Upper lobe of left lung (tissue), 6 donors: ENCODE results near the gene ZNF813. TPM values are rescaled to one million over a fixed set of nuclear protein-coding genes. Genes with fewer than 3 reads are reported as not detected.
A peak's percentile ranks its signal among the peaks of the same experiment; 100 is the strongest.
"Not testable (repeated sequence)": the region's sequence is repeated elsewhere in the genome, so short reads cannot be mapped to it uniquely, and the experiment has no call there.

ENCODE experiments used
- ATAC-seq, 2 donors: fragments of 200-7000 bp; cut with Tn5 transposase; one replicate each; pipeline ENCODE4 v1.9.1; 2022; ENCODE audit warnings: mild to moderate bottlenecking in 2 of 2, moderate library complexity in 2 of 2; ENCODE audit not compliant: low FRiP score in 2 of 2
- DNase-seq, 2 donors: peaks; one replicate each; pipeline ENCODE4 v3.0.0-alpha.2; 2019 to 2020
- H3K27ac ChIP-seq, 4 donors: fragments of 200-600 bp; sonication (generic); one replicate each; pipeline ENCODE4 v1.5.1; 2016 to 2019
- H3K27me3 ChIP-seq, 4 donors: fragments of 200-600 bp; sonication (generic); one replicate each; pipeline ENCODE4 v1.5.1; 2017 to 2019
- H3K36me3 ChIP-seq, 4 donors: fragments of 200-600 bp; sonication (generic); one replicate each; pipeline ENCODE4 v1.5.1; 2016 to 2019
- H3K4me1 ChIP-seq, 4 donors: fragments of 200-600 bp; sonication (generic); one replicate each; pipeline ENCODE4 v1.5.1; 2018 to 2019
- H3K4me3 ChIP-seq, 4 donors: fragments of 200-600 bp; sonication (generic); one replicate each; pipeline ENCODE4 v1.5.1; 2017 to 2019; ENCODE audit warnings: mild to moderate bottlenecking in 2 of 4, moderate library complexity in 1 of 4
- H3K9me3 ChIP-seq, 4 donors: fragments of 200-600 bp; sonication (generic); one replicate each; pipeline ENCODE4 v1.5.1; 2018 to 2019
- CTCF ChIP-seq, 6 experiments: fragments of 450-650 bp in 4 of 6; fragments of 200-600 bp in 2 of 6; sonication (generic) in 2 of 6; IDR thresholded peaks; one replicate each; pipeline ENCODE4 v1.5.1; 2016 to 2019; ENCODE audit warnings: antibody characterized with exemption in 6 of 6
- EP300 ChIP-seq, 4 donors: sonication (generic); formaldehyde crosslinking; IDR thresholded peaks; one replicate each; pipeline ENCODE4 v1.5.1; 2017; ENCODE audit warnings: antibody characterized with exemption in 4 of 4, control low read depth in 2 of 4
- POLR2A ChIP-seq, 4 donors: fragments of 450-650 bp; IDR thresholded peaks; one replicate each; pipeline ENCODE4 v1.5.1; 2016 to 2017; ENCODE audit warnings: antibody characterized with exemption in 4 of 4, mild to moderate bottlenecking in 2 of 4
- POLR2AphosphoS5 ChIP-seq, 2 donors: sonication (generic); formaldehyde crosslinking; IDR thresholded peaks; one replicate each; pipeline ENCODE4 v1.5.1; 2017; ENCODE audit warnings: antibody characterized with exemption in 2 of 2
- WGBS, 2 donors: methylation state at CpG; one replicate each; pipeline ENCODE4 v1.1.5; 2017 to 2018; 5-methylcytosine and 5-hydroxymethylcytosine counted together
- total RNA-seq, 6 donors: library from RNA; depleted of rRNA in 4 of 6; stranded (reverse); fragments of >200 nt in 4 of 6; gene quantifications; one replicate each; pipeline versions ENCODE4 v1.1.0 to v1.2.1, GENCODE V29; 2016 to 2021
- donor health status: DM: no; HTN: no; CAD: no; lungs with moderate emphysema.
- donor health status: DM: no; HTN: yes; CAD: no; lungs with severe emphysema.

Gene ZNF813
- 1 to 10 TPM; 2.2 to 8.4 (median 3.1) TPM for total RNA-seq

GRCh38 chr19:53467485-53468262 is at the start of gene ZNF813:
ZNF813 (plus strand) TSS chr19:53467733; CDS start chr19:53483823, 16,090 bp downstream.
- H3K4me3 ChIP-seq, result peak within 1 kb of the TSS; percentile 70 to 78 (median 73)
- peak; percentile 96 to 100 for DNase-seq
- no peaks in the 10 kb centered on the region for H3K27me3 ChIP-seq
- H3K36me3 ChIP-seq, result no peaks in the 10 kb centered on the region
- H3K9me3 ChIP-seq, result peaks cover 0 to 7% (median 3%) of the 10 kb centered on the region in 4 donors
- H3K27ac ChIP-seq, result peak within 1 kb of the TSS; percentile 78 to 87 (median 82)
- WGBS, 2 donors, result 0 to 1% methylated on average over 40 to 51 of the region's 55 CpGs
- TF ChIP-seq CTCF (IDR thresholded peaks at IDR 0.05) (no peak), POLR2AphosphoS5 (IDR thresholded peaks at IDR 0.05) (peak; percentile 79 to 84), EP300 (IDR thresholded peaks at IDR 0.05) (no peak), POLR2A (IDR thresholded peaks at IDR 0.05) (peak in 3 of 4 donors; percentile 13 to 58 (median 32))
- peak; percentile 98 to 99 for ATAC-seq
- peaks cover 5 to 17% (median 14%) of the 10 kb centered on the region in 4 donors for H3K4me1 ChIP-seq

GRCh38 chr19:53420520-53421315 is 46.8 kb upstream of the ZNF813 start:
- not testable (repeated sequence) for H3K27ac ChIP-seq, DNase-seq, ATAC-seq, H3K9me3 ChIP-seq, H3K27me3 ChIP-seq, H3K4me3 ChIP-seq, H3K36me3 ChIP-seq
- H3K4me1 ChIP-seq, result peaks cover 0 to 16% (median 3%) of the 10 kb centered on the region in 4 donors
- WGBS, 2 donors, result 65 to 69% methylated on average over 11 of the region's 11 CpGs

- H3K4me1 ChIP-seq, result peaks cover 0 to 16% (median 3%) of the 10 kb centered on the region in 4 donors
- ATAC-seq (no peak), DNase-seq (no peak)
- WGBS, 2 donors, result 81% methylated on average over 5 of the region's 5 CpGs
- H3K4me3 ChIP-seq, result no peak overlapping the region
- peaks cover 0 to 5% (median 0%) of the 10 kb centered on the region in 4 donors for H3K9me3 ChIP-seq
- H3K27ac ChIP-seq, result no peak overlapping the region
- no peaks in the 10 kb centered on the region for H3K27me3 ChIP-seq
- TF ChIP-seq CTCF (IDR thresholded peaks at IDR 0.05) (no peak), POLR2AphosphoS5 (IDR thresholded peaks at IDR 0.05) (no peak), EP300 (IDR thresholded peaks at IDR 0.05) (no peak), POLR2A (IDR thresholded peaks at IDR 0.05) (no peak)
- H3K36me3 ChIP-seq, result no peaks in the 10 kb centered on the region
These were observed 45.0 kb upstream of the ZNF813 start for GRCh38 chr19:53422551-53422950.

- Histone ChIP-seq H3K4me1 (peaks cover 0 to 16% (median 3%) of the 10 kb centered on the region in 4 donors), H3K4me3 (peak overlapping the region in 1 of 4 donors; percentile 12)
- H3K27me3 ChIP-seq, DNase-seq, H3K27ac ChIP-seq, H3K36me3 ChIP-seq, H3K9me3 ChIP-seq: not testable (repeated sequence)
- peak in 1 of 2 donors; percentile 18 for ATAC-seq
- 10 to 46% methylated on average over 4 to 5 of the region's 13 CpGs for WGBS, 2 donors
These were observed 44.5 kb upstream of the ZNF813 start for GRCh38 chr19:53423074-53423473.

GRCh38 chr19:53423680-53424079 is 43.9 kb upstream of the ZNF813 start:
- not testable (repeated sequence) for H3K27ac ChIP-seq, DNase-seq, H3K36me3 ChIP-seq, H3K27me3 ChIP-seq, H3K9me3 ChIP-seq
- WGBS, 2 donors, result 40 to 43% methylated on average over 8 of the region's 8 CpGs
- peak overlapping the region in 1 of 4 donors; percentile 21 for H3K4me3 ChIP-seq
- peak in 1 of 2 donors; percentile 66 for ATAC-seq
- peak in 1 of 6 experiments; percentile 8 for TF ChIP-seq CTCF (IDR thresholded peaks at IDR 0.05)
- H3K4me1 ChIP-seq, result peaks cover 0 to 16% (median 3%) of the 10 kb centered on the region in 4 donors
